Measurements from ENCODE around the gene CPPED1.

GRCh38 chr16:12611006-12611477, 192.6 kb downstream of the CPPED1 start:
- no peak for TF ChIP-seq CTCF (IDR thresholded peaks at IDR 0.05 in 2 of 3, conservative IDR thresholded peaks at IDR 0.05 in 1 of 3; ENCODE audit: control insufficient read depth in 2 of 3, extremely low read depth in 1 of 3, insufficient read depth in 1 of 3, low read depth in 3 of 3, low read length in 3 of 3)
- TF ChIP-seq ZSCAN29 (IDR thresholded peaks at IDR 0.05), result no peak
- TF ChIP-seq EP300 (IDR thresholded peaks at IDR 0.05; ENCODE audit: borderline replicate concordance in 1 of 2, control insufficient read depth in 1 of 2, low read depth in 2 of 2, low read length in 2 of 2), result no peak
- TF ChIP-seq USF2 (IDR thresholded peaks at IDR 0.05; ENCODE audit: borderline replicate concordance, low read depth, low read length), result no peak
- no peak for TF ChIP-seq RAD51 (IDR thresholded peaks at IDR 0.05)
- TF ChIP-seq ZBTB11 (CRISPR knock-in tag; IDR thresholded peaks at IDR 0.05), result no peak
- TF ChIP-seq MAX (IDR thresholded peaks at IDR 0.05; ENCODE audit: low read depth, low read length), result no peak
- TF ChIP-seq ZBTB33 (IDR thresholded peaks at IDR 0.05), result no peak
